K562 (cell line): ENCODE data around the gene HADHB. TPM values are rescaled to one million over a fixed set of nuclear protein-coding genes. Genes with fewer than 3 reads are reported as not detected.

Experiments used
- ATAC-seq: fragments of 200-7000 bp; cut with Tn5 transposase; 3 replicates; pipeline ENCODE4 v1.9.1; 2020; ENCODE audit warnings: moderate library complexity
- BruUV-seq: library from RNA; stranded (reverse); fragments of 400-500 nt; replicated peaks from 2 replicates; lab custom pipeline; 2021; lab: Mats Ljungman, UMichigan
- CTCF ChIA-PET: fragments of 300-600 bp; formaldehyde crosslinking; extraction: SDS; loops from one replicate; lab custom pipeline; 2021; ENCODE audit warnings: low intra/inter-chr PET ratio; lab: Yijun Ruan, JAX
- POLR2A ChIA-PET: fragments of 300-600, 350-650 bp; sonication (Branson Sonifier 250); formaldehyde crosslinking; extraction: SDS; loops from one replicate; lab custom pipeline; 2021; ENCODE audit warnings: antibody characterized with exemption, inconsistent platforms; lab: Yijun Ruan, JAX
- DNase-seq, 4 experiments: peaks; one replicate each; pipeline versions ENCODE4 v3.0.0 to v3.0.0-alpha.2; 2011 to 2018; ENCODE audit warnings: low spot score in 3 of 4, mixed read lengths in 3 of 4; ENCODE audit errors: extremely low read depth in 1 of 4
- FAIRE-seq: peaks from 2 replicates; lab custom pipeline; 2011; peaks lifted over from hg19 to GRCh38; lab: Jason Lieb, UNC
- H2AFZ ChIP-seq: 2 replicates; pipeline ENCODE4 v1.6.0; 2011; ENCODE audit warnings: low read depth, low read length, control low read depth, inconsistent platforms
- H3K27ac ChIP-seq: fragments of 200-600 bp; 3 replicates; pipeline ENCODE4 v1.8.0; 2011; ENCODE audit warnings: low read depth, mild to moderate bottlenecking, control low read depth, inconsistent platforms, low read length, moderate library complexity, mixed read lengths; ENCODE audit errors: extremely low read depth
- H3K27me3 ChIP-seq, 2 experiments: fragments of 300-600 bp in 1 of 2; 2 replicates in 1 of 2; 3 replicates in 1 of 2; pipeline versions ENCODE4 v1.6.0 to v1.8.0; 2011; ENCODE audit warnings: inconsistent platforms in 2 of 2, low read length in 2 of 2, mild to moderate bottlenecking in 1 of 2, mixed read lengths in 1 of 2, moderate library complexity in 1 of 2; ENCODE audit not compliant: control insufficient read depth in 2 of 2, insufficient read depth in 2 of 2
- H3K36me3 ChIP-seq: fragments of 300-600 bp; 3 replicates; pipeline ENCODE4 v1.8.0; 2011; ENCODE audit warnings: mild to moderate bottlenecking, low read length, inconsistent platforms; ENCODE audit not compliant: control insufficient read depth, insufficient read depth
- H3K4me1 ChIP-seq, 2 experiments: fragments of 200-600 bp in 1 of 2; replicated peaks in 1 of 2; 2 replicates in 1 of 2; 3 replicates in 1 of 2; pipeline versions ENCODE4 v1.5.1 to v1.8.0; 2011; ENCODE audit warnings: inconsistent platforms in 2 of 2, low read length in 2 of 2, mild to moderate bottlenecking in 1 of 2, mixed read lengths in 1 of 2, moderate library complexity in 1 of 2; ENCODE audit not compliant: control insufficient read depth in 2 of 2, insufficient read depth in 2 of 2
- H3K4me2 ChIP-seq: 2 replicates; pipeline ENCODE4 v1.6.1; 2011; ENCODE audit warnings: low read length, control low read depth, inconsistent platforms, mixed read lengths; ENCODE audit not compliant: insufficient read depth
- H3K4me3 ChIP-seq: fragments of 200-600 bp; sonication (generic), shearing (Covaris generic); 2 replicates; pipeline ENCODE4 v1.5.1; 2016; ENCODE audit warnings: control low read depth, inconsistent platforms
- H3K79me2 ChIP-seq: fragments of 200-600 bp; 3 replicates; pipeline ENCODE4 v1.8.0; 2011; ENCODE audit warnings: low read length, inconsistent platforms; ENCODE audit not compliant: control insufficient read depth, insufficient read depth
- H3K9ac ChIP-seq, 2 experiments: 2 replicates each; pipeline versions ENCODE4 v1.6.0 to v1.6.1; 2011; ENCODE audit warnings: low read depth in 2 of 2, low read length in 2 of 2, control low read depth in 1 of 2, inconsistent platforms in 1 of 2, mild to moderate bottlenecking in 1 of 2, mixed read lengths in 1 of 2; ENCODE audit not compliant: insufficient read depth in 1 of 2
- H3K9me1 ChIP-seq: one replicate; pipeline ENCODE4 v1.6.0; 2011; ENCODE audit warnings: inconsistent platforms, mild to moderate bottlenecking, low read length, moderate library complexity; ENCODE audit not compliant: control insufficient read depth, insufficient read depth
- H3K9me3 ChIP-seq: replicated peaks from 2 replicates; pipeline ENCODE4 v1.5.1; 2011; ENCODE audit warnings: low read depth, low read length, inconsistent platforms; ENCODE audit not compliant: control insufficient read depth, insufficient read depth
- H4K20me1 ChIP-seq: replicated peaks from 2 replicates; pipeline ENCODE4 v1.6.1; 2011; ENCODE audit warnings: low read length, inconsistent platforms, mixed read lengths; ENCODE audit not compliant: control insufficient read depth, insufficient read depth
- CTCF ChIP-seq, 3 experiments: IDR thresholded peaks in 2 of 3; conservative IDR thresholded peaks in 1 of 3; 2 replicates each; pipeline ENCODE4 v1.5.1; 2011 to 2012; ENCODE audit warnings: low read length in 3 of 3, mild to moderate bottlenecking in 3 of 3, control low read depth in 2 of 3, improper control_type of control experiment in 1 of 3, inconsistent platforms in 1 of 3, low read depth in 1 of 3, mixed read lengths in 1 of 3, moderate library complexity in 1 of 3; ENCODE audit not compliant: insufficient read depth in 2 of 3
- HDAC1 ChIP-seq, 2 experiments: fragments of 450-650 bp; IDR thresholded peaks; 2 replicates each; pipeline ENCODE4 v1.6.1; 2016 to 2017; ENCODE audit warnings: inconsistent platforms in 1 of 2, mild to moderate bottlenecking in 1 of 2, moderate library complexity in 1 of 2
- SRF ChIP-seq, 2 experiments: fragments of 250-450, 450-650 bp in 1 of 2; sonication (Bioruptor Pico) in 1 of 2; sonication (generic) in 1 of 2; formaldehyde crosslinking; IDR thresholded peaks; 2 replicates each; pipeline versions ENCODE4 v1.5.0 to v1.5.1; 2020 to 2022; ENCODE audit warnings: mild to moderate bottlenecking in 1 of 2, missing genetic modification reagents in 1 of 2
- USF2 ChIP-seq: sonication (generic); formaldehyde crosslinking; IDR thresholded peaks from 2 replicates; pipeline ENCODE4 v1.5.0; 2020; ENCODE audit warnings: missing genetic modification reagents
- ZNF586 ChIP-seq: fragments of 450-650 bp; formaldehyde crosslinking; conservative IDR thresholded peaks from 2 replicates; pipeline ENCODE4 v1.4.0; 2020; ENCODE audit warnings: mild to moderate bottlenecking, moderate library complexity
- WGBS: fragments of 100-300 bp; shearing (Covaris generic); methylation state at CpG from one replicate; pipeline ENCODE4 v1.1.6; 2016; ENCODE audit warnings: low coverage, mixed read lengths; ENCODE audit not compliant: insufficient coverage; ENCODE audit errors: missing lambda C conversion rate; 5-methylcytosine and 5-hydroxymethylcytosine counted together
- in situ Hi-C: fragments of 300-500 bp; cut with MboI; formaldehyde crosslinking; loops from 4 replicates; pipeline ENCODE4 v1.15.0; 2018; ENCODE audit warnings: inconsistent platforms, mixed read lengths
- intact Hi-C: fragments of 100-400 bp; cut with micrococcal nuclease; formaldehyde crosslinking; loops from 2 replicates; pipeline ENCODE4 v1.14.2; 2022
- polyA plus RNA-seq, 8 experiments: library from polyadenylated mRNA; depleted of rRNA in 4 of 8; stranded (reverse) in 5 of 8; unstranded in 3 of 8; fragments of >200 nt; fragmentation: Nextera tagmentation in 2 of 8; fragmentation: Illumina TruSeq in 1 of 8; extraction: Ambion mirVana in 2 of 8; extraction: Trizol in 1 of 8; gene quantifications; 2 replicates each; pipeline versions ENCODE4 v1.2.1 to v1.2.3, GENCODE V29; 2011 to 2014; ENCODE audit warnings: inconsistent platforms in 1 of 8, missing spikeins in 1 of 8
- total RNA-seq, 7 experiments: library from RNA; depleted of rRNA in 6 of 7; stranded (reverse); fragments of >200 nt in 6 of 7; fragmentation: Illumina TruSeq in 2 of 7; extraction: Trizol in 2 of 7; gene quantifications; 2 replicates each; pipeline versions ENCODE4 v1.2.1 to v1.2.3, GENCODE V29; 2011 to 2021; ENCODE audit warnings: low replicate concordance in 1 of 7

Gene HADHB
- total and polyA plus RNA-seq, 9 of the 15 experiments (the other 6 are each of a cell fraction or from before 2014, with no cell fraction given) = 67.3 to 199 (median 100) TPM

- peak in 2 of 3 experiments; percentile 22 to 35; a peak in 2 of 6 replicates for TF ChIP-seq CTCF (IDR thresholded peaks at IDR 0.05 in 2 of 3, conservative IDR thresholded peaks at IDR 0.05 in 1 of 3; ENCODE audit: insufficient read depth in 2 of 3, low read depth in 1 of 3, low read length in 3 of 3)
- no peak for TF ChIP-seq SRF (CRISPR knock-in tag; IDR thresholded peaks at IDR 0.05)
Measured at GRCh38 chr2:26235089-26235488, 9.7 kb upstream of the HADHB start (continued).

- CTCF ChIA-PET = no interaction called here
- no peaks in the 10 kb centered on the region for H3K9me1 ChIP-seq
- peaks cover 9 to 10% of the 10 kb centered on the region in 2 experiments; a peak in 3 of 5 replicates for H3K4me1 ChIP-seq
- intact Hi-C loops (loop anchor here (10.0 kb wide), 1 partner anchor 227 kb away; no protein-coding TSS in a partner anchor), in situ Hi-C loops (no loop called here)
- H3K27me3 ChIP-seq = no peaks in the 10 kb centered on the region
- DNase-seq = no peak
- no peak overlapping the region for H3K27ac ChIP-seq
- peaks cover 49% of the 10 kb centered on the region for H3K79me2 ChIP-seq
- no peak overlapping the region for H2AFZ ChIP-seq
- no peaks in the 10 kb centered on the region for H3K9me3 ChIP-seq
- ATAC-seq = no peak
- H4K20me1 ChIP-seq = no peaks in the 10 kb centered on the region; the same call in 1 of the 2 replicates
- WGBS = 100% methylated on average over 1 of the region's 1 CpG
- BruUV-seq = no TSS peak
- TF ChIP-seq HDAC1 (IDR thresholded peaks at IDR 0.05) (no peak), USF2 (no peak), ZNF586 (CRISPR knock-in tag) (no peak)
- no peak overlapping the region for H3K9ac ChIP-seq
- POLR2A ChIA-PET = interaction anchor here (0.5 to 1.0 kb wide), 2 partner anchors 31 to 62 kb away, joined by 3 read pairs; no protein-coding TSS in a partner anchor
- H3K36me3 ChIP-seq = peaks cover 73% of the 10 kb centered on the region
- H3K4me3 ChIP-seq = no peak overlapping the region
- FAIRE-seq = no peak
- H3K4me2 ChIP-seq = no peak overlapping the region
Measured at GRCh38 chr2:26237868-26238267, 6.9 kb upstream of the HADHB start.
